H1 (cell line): ENCODE data around the gene CELF2. TPM values are rescaled to one million over a fixed set of nuclear protein-coding genes. Genes with fewer than 3 reads are reported as not detected.

Experiments used
- CBX5 ChIP-seq: fragments of 300-800, 300-1000 bp; sonication (generic); IDR thresholded peaks from 2 replicates; pipeline ENCODE4 v1.7.1; 2016; ENCODE audit warnings: antibody characterized with exemption, low read length, low read depth
- CBX8 ChIP-seq: fragments of 300-800, 300-1000 bp; sonication (generic); IDR thresholded peaks from 2 replicates; pipeline ENCODE4 v1.7.1; 2016; ENCODE audit warnings: low read depth, low read length, borderline replicate concordance
- FOSL1 ChIP-seq: IDR thresholded peaks from 2 replicates; pipeline ENCODE4 v1.6.1; 2011; ENCODE audit warnings: mild to moderate bottlenecking, low read depth, low read length, moderate library complexity; ENCODE audit not compliant: insufficient read depth
- RNF2 ChIP-seq: fragments of 200-900, 300-1000 bp; sonication (generic); IDR thresholded peaks from 2 replicates; pipeline ENCODE4 v1.7.1; 2016; ENCODE audit warnings: borderline replicate concordance, low read depth, mild to moderate bottlenecking, antibody characterized with exemption, low read length; ENCODE audit not compliant: poor library complexity, severe bottlenecking; ENCODE audit errors: missing control alignments
- polyA plus RNA-seq, 7 experiments: library from polyadenylated mRNA; depleted of rRNA in 3 of 7; stranded (reverse) in 5 of 7; unstranded in 2 of 7; fragments of >200 nt in 5 of 7; fragments of 200-250 nt in 2 of 7; gene quantifications; 1 replicate in 5 of 7; 2 replicates in 1 of 7; 4 replicates in 1 of 7; pipeline versions ENCODE4 v1.2.1 to v1.2.3, GENCODE V29; 2011 to 2013; ENCODE audit warnings: missing spikeins in 2 of 7, mixed read lengths in 2 of 7
- total RNA-seq: library from RNA; stranded (reverse); fragmentation: NEBNext Ultra II Directional; extraction: Animal tissue kit (Norgen Biotek cat#: 25700); gene quantifications from 2 replicates; pipeline ENCODE4 v1.2.1, GENCODE V29; 2021
- TF ChIP-seq, protein P1 (sequence below): IDR thresholded peaks from 2 replicates; pipeline ENCODE4 v1.6.1; 2012; ENCODE audit warnings: inconsistent platforms

Gene CELF2
- total and polyA plus RNA-seq, 2 of the 8 experiments (the other 6 are each of a cell fraction or from before 2014, with no cell fraction given), result 18.3 to 22.7 TPM

GRCh38 chr10:11238893-11239292, 221.2 kb downstream of the CELF2 start (continued):
- TF ChIP-seq, protein P1, sequence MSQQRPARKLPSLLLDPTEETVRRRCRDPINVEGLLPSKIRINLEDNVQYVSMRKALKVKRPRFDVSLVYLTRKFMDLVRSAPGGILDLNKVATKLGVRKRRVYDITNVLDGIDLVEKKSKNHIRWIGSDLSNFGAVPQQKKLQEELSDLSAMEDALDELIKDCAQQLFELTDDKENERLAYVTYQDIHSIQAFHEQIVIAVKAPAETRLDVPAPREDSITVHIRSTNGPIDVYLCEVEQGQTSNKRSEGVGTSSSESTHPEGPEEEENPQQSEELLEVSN, result no peak
- TF ChIP-seq RNF2 (no peak), CBX5 (no peak), FOSL1 (no peak), CBX8 (no peak)
